Measurements from ENCODE around the gene RRP15. TPM values are rescaled to one million over a fixed set of nuclear protein-coding genes. Genes with fewer than 3 reads are reported as not detected.
A peak's percentile ranks its signal among the peaks of the same experiment; 100 is the strongest.

RRP15 gene
- total RNA-seq (2014; rRNA removed; shearing (Covaris generic)), result 15.5 and 18.6 TPM in 2 replicates

GRCh38 chr1:218284917-218285635 is at the start of gene RRP15:
RRP15 (plus strand) TSS chr1:218285293; CDS start chr1:218285317, 24 bp downstream.
- Histone ChIP-seq H3K4me3 (ENCODE audit: insufficient read depth, low read depth, low read length) (peak within 1 kb of the TSS; percentile 74), H3K36me3 (replicated peaks; ENCODE audit: control insufficient read depth, insufficient read depth, low read length) (no peaks in the 10 kb centered on the region), H3K27me3 (ENCODE audit: control insufficient read depth, insufficient read depth, low read length) (peaks cover 2% of the 10 kb centered on the region; the same call in 1 of the 2 replicates)
- peak; percentile 84 for DNase-seq

DNA sequence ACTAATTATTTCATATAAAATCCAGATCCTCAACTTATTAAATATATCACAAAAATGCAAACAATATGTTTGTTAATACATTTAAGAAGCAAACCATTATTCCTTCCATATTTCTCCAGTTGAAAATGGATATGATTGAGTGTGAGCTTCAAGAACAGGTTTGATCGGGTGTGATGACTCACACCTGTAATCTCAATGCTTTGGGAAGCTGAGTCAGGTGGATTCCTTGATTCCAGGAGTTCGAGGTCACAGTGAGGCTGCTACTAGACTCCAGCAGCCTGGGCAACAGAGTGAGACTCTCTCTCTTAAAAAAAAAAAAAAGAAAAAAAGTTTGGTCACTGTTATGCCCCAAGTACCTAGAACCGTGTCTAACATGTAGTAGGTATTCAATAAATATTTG is 42.9 kb upstream of the RRP15 start:
- H3K27me3 ChIP-seq (ENCODE audit: control insufficient read depth, insufficient read depth, low read length), result no peaks in the 10 kb centered on the region
- H3K36me3 ChIP-seq (replicated peaks; ENCODE audit: control insufficient read depth, insufficient read depth, low read length), result no peaks in the 10 kb centered on the region
- DNase-seq, result no peak
- H3K4me3 ChIP-seq (ENCODE audit: insufficient read depth, low read depth, low read length), result no peak overlapping the region

- Histone ChIP-seq H3K4me3 (ENCODE audit: insufficient read depth, low read depth, low read length) (no peak overlapping the region), H3K36me3 (replicated peaks; ENCODE audit: control insufficient read depth, insufficient read depth, low read length) (no peaks in the 10 kb centered on the region), H3K27me3 (ENCODE audit: control insufficient read depth, insufficient read depth, low read length) (no peaks in the 10 kb centered on the region)
- DNase-seq, result no peak
Measured at GRCh38 chr1:218247339-218247738, 37.8 kb upstream of the RRP15 start.

GRCh38 chr1:218249338-218250140 is 35.6 kb upstream of the RRP15 start:
- DNase-seq, result no peak
- no peaks in the 10 kb centered on the region for H3K27me3 ChIP-seq (ENCODE audit: control insufficient read depth, insufficient read depth, low read length)
- no peaks in the 10 kb centered on the region for H3K36me3 ChIP-seq (replicated peaks; ENCODE audit: control insufficient read depth, insufficient read depth, low read length)
- no peak overlapping the region for H3K4me3 ChIP-seq (ENCODE audit: insufficient read depth, low read depth, low read length)

GRCh38 chr1:218250492-218250891 is 34.6 kb upstream of the RRP15 start:
- Histone ChIP-seq H3K27me3 (ENCODE audit: control insufficient read depth, insufficient read depth, low read length) (no peaks in the 10 kb centered on the region), H3K4me3 (ENCODE audit: insufficient read depth, low read depth, low read length) (no peak overlapping the region), H3K36me3 (replicated peaks; ENCODE audit: control insufficient read depth, insufficient read depth, low read length) (no peaks in the 10 kb centered on the region)
- no peak for DNase-seq

DNA sequence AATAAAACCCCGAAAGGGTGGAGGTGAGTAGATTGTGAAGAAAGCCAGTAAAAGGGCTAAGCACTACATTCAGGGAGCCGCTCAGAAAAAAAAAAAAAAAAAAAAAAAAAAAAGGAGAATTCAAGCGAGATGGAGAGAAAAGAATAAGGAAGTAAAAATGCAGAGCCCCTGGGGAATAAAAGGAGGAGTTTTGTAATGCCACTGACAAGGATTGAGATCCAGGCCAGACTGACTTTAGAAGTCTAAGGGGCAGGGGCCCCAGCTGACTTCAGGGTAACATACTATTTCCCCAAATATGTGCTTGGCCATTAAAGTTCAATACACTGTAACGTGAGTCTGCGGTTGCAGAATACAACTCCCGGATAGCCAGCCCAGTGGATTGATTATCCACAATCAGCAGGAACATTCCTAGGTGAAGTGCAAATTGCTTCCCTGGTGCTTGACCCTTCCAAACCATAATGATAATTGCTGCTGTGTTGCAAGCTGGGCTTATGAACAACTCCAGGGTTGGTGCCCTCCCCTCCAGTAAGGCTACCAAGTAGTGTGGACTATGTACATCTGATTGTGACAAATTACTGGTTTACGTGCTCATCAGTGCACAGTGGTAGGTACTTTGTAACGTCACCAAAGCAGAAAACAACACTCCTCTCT is 30.7 kb upstream of the RRP15 start:
- Histone ChIP-seq H3K27me3 (ENCODE audit: control insufficient read depth, insufficient read depth, low read length) (no peaks in the 10 kb centered on the region), H3K4me3 (ENCODE audit: insufficient read depth, low read depth, low read length) (no peak overlapping the region), H3K36me3 (replicated peaks; ENCODE audit: control insufficient read depth, insufficient read depth, low read length) (no peaks in the 10 kb centered on the region)
- no peak for DNase-seq

DNA sequence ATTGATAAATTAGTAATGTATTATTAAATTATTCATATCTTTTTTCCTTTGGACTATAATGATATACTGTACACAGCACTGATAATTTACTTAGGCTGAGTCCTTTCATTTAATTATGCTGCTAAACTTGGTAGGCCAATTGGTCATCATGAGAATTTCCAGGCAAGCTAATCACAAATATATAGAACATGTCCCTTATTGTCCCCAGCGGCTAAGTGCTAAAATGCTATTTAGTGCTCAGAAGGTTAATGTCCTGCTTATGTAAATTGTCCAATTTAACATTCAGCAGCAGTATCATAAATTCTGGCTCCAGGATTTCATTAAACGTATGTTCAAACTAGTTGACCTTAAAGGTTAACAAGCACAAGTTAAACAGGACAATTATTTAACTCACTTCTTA is 30.0 kb upstream of the RRP15 start:
- no peak for DNase-seq
- Histone ChIP-seq H3K4me3 (ENCODE audit: insufficient read depth, low read depth, low read length) (no peak overlapping the region), H3K36me3 (replicated peaks; ENCODE audit: control insufficient read depth, insufficient read depth, low read length) (no peaks in the 10 kb centered on the region), H3K27me3 (ENCODE audit: control insufficient read depth, insufficient read depth, low read length) (no peaks in the 10 kb centered on the region)

- Histone ChIP-seq H3K4me3 (ENCODE audit: insufficient read depth, low read depth, low read length) (no peak overlapping the region), H3K36me3 (replicated peaks; ENCODE audit: control insufficient read depth, insufficient read depth, low read length) (no peaks in the 10 kb centered on the region), H3K27me3 (ENCODE audit: control insufficient read depth, insufficient read depth, low read length) (no peaks in the 10 kb centered on the region)
- no peak for DNase-seq
Measured at GRCh38 chr1:218257371-218257770, 27.7 kb upstream of the RRP15 start.

GRCh38 chr1:218257971-218258370 is 27.1 kb upstream of the RRP15 start:
- no peaks in the 10 kb centered on the region for H3K27me3 ChIP-seq (ENCODE audit: control insufficient read depth, insufficient read depth, low read length)
- no peak overlapping the region for H3K4me3 ChIP-seq (ENCODE audit: insufficient read depth, low read depth, low read length)
- no peak for DNase-seq
- no peaks in the 10 kb centered on the region for H3K36me3 ChIP-seq (replicated peaks; ENCODE audit: control insufficient read depth, insufficient read depth, low read length)

- no peaks in the 10 kb centered on the region for H3K36me3 ChIP-seq (replicated peaks; ENCODE audit: control insufficient read depth, insufficient read depth, low read length)
- DNase-seq, result no peak
- H3K27me3 ChIP-seq (ENCODE audit: control insufficient read depth, insufficient read depth, low read length), result no peaks in the 10 kb centered on the region
- H3K4me3 ChIP-seq (ENCODE audit: insufficient read depth, low read depth, low read length), result no peak overlapping the region
Measured at GRCh38 chr1:218259339-218259738, 25.8 kb upstream of the RRP15 start.

GRCh38 chr1:218259800-218260199 is 25.3 kb upstream of the RRP15 start:
- no peaks in the 10 kb centered on the region for H3K27me3 ChIP-seq (ENCODE audit: control insufficient read depth, insufficient read depth, low read length)
- peak; percentile 34 for DNase-seq
- H3K4me3 ChIP-seq (ENCODE audit: insufficient read depth, low read depth, low read length), result no peak overlapping the region
- H3K36me3 ChIP-seq (replicated peaks; ENCODE audit: control insufficient read depth, insufficient read depth, low read length), result no peaks in the 10 kb centered on the region

- Histone ChIP-seq H3K27me3 (ENCODE audit: control insufficient read depth, insufficient read depth, low read length) (no peaks in the 10 kb centered on the region), H3K36me3 (replicated peaks; ENCODE audit: control insufficient read depth, insufficient read depth, low read length) (no peaks in the 10 kb centered on the region), H3K4me3 (ENCODE audit: insufficient read depth, low read depth, low read length) (no peak overlapping the region)
- no peak for DNase-seq
Measured at GRCh38 chr1:218262259-218262658, 22.8 kb upstream of the RRP15 start.

DNA sequence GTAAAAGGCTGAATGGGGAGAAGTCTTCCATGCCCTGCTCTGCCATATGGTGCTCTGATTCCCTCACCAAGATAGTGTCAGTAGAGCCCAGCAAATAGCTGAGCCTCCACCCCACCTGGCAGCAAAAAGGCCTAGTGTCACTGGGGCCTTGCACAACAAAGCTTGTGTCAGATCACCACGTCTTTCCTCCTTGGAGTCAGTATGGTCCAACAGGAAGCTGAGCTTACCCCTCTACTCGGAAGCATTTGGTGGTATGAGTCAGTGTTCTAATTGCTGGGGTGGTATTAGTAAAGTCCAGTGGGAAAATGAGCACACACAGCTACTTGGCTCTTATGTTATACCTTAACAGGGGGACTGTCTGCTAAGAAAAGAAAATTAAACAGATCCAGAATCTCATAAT is 18.7 kb upstream of the RRP15 start:
- no peak for DNase-seq
- Histone ChIP-seq H3K4me3 (ENCODE audit: insufficient read depth, low read depth, low read length) (no peak overlapping the region), H3K36me3 (replicated peaks; ENCODE audit: control insufficient read depth, insufficient read depth, low read length) (no peaks in the 10 kb centered on the region), H3K27me3 (ENCODE audit: control insufficient read depth, insufficient read depth, low read length) (no peaks in the 10 kb centered on the region)

- no peak overlapping the region for H3K4me3 ChIP-seq (ENCODE audit: insufficient read depth, low read depth, low read length)
- H3K27me3 ChIP-seq (ENCODE audit: control insufficient read depth, insufficient read depth, low read length), result no peaks in the 10 kb centered on the region
- H3K36me3 ChIP-seq (replicated peaks; ENCODE audit: control insufficient read depth, insufficient read depth, low read length), result no peaks in the 10 kb centered on the region
- DNase-seq, result no peak
Measured at GRCh38 chr1:218272366-218272765, 12.7 kb upstream of the RRP15 start.

Measured in H7 (cell line).